ENCODE results near the gene STX16.

The STX16 gene

DNA sequence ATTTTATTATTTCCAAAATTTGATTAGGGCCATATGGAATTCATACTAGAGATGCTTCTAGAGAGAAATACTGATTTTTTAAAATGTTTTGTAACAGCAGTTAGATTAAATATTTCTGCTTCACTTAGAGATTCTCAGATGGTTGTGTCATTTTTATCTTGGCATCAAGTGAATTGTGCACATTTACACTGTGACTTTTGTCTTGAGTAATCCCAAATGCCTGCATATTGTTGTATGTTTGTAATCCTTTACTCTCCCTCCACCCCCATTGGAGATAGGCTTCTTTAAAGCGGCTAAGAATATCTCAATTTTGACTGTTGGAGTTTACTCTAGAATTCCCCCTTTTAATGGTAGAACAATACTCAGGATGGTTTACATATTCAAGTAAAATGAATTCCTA lies 19.0 kb downstream of the STX16 start:
- TF ChIP-seq, protein P1, sequence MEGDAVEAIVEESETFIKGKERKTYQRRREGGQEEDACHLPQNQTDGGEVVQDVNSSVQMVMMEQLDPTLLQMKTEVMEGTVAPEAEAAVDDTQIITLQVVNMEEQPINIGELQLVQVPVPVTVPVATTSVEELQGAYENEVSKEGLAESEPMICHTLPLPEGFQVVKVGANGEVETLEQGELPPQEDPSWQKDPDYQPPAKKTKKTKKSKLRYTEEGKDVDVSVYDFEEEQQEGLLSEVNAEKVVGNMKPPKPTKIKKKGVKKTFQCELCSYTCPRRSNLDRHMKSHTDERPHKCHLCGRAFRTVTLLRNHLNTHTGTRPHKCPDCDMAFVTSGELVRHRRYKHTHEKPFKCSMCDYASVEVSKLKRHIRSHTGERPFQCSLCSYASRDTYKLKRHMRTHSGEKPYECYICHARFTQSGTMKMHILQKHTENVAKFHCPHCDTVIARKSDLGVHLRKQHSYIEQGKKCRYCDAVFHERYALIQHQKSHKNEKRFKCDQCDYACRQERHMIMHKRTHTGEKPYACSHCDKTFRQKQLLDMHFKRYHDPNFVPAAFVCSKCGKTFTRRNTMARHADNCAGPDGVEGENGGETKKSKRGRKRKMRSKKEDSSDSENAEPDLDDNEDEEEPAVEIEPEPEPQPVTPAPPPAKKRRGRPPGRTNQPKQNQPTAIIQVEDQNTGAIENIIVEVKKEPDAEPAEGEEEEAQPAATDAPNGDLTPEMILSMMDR (IDR thresholded peaks at IDR 0.05; ENCODE audit: borderline replicate concordance, insufficient read depth, low read depth, low read length) = no peak
- H3K4me3 ChIP-seq (ENCODE audit: low read depth, low read length) = no peak overlapping the region

DNA sequence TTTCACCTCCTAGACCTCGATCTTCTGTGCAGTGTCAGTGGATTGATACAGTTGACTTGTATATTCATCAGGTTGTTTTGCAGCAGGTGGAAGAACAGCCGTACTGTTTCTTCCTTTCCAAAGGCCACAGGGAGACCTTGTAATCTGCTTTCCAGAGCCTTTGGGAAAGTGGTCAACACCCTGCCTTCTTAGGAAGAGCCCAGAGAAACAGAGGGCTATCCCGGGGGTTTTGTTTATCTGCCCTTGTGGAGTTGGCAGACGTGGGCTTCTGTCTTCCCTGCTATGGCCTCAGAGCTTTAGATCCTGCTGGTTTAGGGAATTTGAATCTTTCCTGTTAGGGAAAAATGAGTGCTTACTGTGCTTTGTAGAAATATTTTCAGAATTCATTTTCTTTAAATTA lies 19.6 kb downstream of the STX16 start:
- H3K4me3 ChIP-seq (ENCODE audit: low read depth, low read length) = no peak overlapping the region

DNA sequence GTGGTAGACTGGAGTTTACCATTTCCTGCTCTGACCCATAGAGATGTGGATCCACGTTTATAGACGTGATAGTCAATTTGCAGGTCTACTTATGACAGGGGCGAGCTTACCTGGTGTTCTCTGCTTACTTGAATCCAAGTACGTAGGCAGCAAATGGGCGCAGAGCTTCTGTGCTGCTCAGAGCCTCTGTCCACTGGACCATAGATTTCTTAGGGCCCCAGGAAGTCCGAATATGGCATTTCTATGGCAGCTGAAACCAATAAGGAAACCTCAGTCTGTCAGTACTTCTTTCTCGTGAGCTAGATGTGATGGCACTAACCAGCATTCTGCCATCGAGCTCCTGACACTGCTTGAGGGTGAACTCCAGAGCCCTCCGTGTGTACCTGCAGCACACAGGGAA lies 22.0 kb downstream of the STX16 start:
- H3K4me3 ChIP-seq (ENCODE audit: low read depth, low read length) = no peak overlapping the region
- TF ChIP-seq, protein P1 (IDR thresholded peaks at IDR 0.05; ENCODE audit: borderline replicate concordance, insufficient read depth, low read depth, low read length) = no peak

More for the DNA sequence above, 19.6 kb downstream of the STX16 start:
- TF ChIP-seq, protein P1 (IDR thresholded peaks at IDR 0.05; ENCODE audit: borderline replicate concordance, insufficient read depth, low read depth, low read length) = no peak

DNA sequence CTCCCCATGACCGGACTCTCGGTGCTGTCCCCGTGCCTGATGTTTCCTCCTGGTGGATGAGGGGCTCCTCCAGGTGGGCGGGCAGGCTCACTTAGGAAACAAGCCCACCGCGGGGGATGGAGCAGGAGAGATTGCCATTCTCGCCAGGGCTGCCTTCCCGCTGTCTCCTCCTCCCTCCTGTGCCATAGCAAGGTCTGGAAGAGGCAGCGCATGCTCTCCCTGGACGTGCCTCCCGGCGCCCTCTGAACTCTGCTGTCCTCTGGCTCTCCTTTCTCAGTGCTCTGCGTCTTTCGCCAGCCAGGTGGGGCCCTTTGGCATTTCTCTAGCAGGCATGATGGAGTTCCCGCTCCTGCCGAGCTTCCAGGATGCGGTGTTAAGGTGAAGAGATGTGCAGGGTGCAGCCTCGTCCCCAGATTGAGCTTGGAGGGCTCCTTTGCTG lies 24.1 kb downstream of the STX16 start:
- H3K4me3 ChIP-seq (ENCODE audit: low read depth, low read length) = no peak overlapping the region
- TF ChIP-seq, protein P1 (IDR thresholded peaks at IDR 0.05; ENCODE audit: borderline replicate concordance, insufficient read depth, low read depth, low read length) = no peak

DNA sequence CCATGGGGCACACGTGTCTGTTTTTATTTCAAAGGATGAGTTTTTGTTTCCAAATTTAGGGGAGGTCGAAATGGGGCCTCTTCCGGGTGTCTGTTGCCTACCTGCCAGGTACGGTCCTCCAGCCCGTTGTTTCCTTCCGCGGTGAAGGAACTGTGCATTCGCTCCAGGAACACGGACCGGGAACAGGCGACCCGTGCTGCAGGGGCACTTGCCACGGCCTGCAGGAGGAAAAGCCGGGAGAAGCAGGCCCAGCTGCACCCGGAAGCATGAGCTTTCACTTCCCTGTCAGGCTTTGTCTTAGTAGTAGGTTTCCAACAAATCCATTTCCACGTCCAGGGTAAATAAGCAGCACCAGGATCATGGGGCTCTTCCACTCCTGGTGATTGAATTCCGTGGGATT lies 24.6 kb downstream of the STX16 start:
- TF ChIP-seq, protein P1 (IDR thresholded peaks at IDR 0.05; ENCODE audit: borderline replicate concordance, insufficient read depth, low read depth, low read length) = no peak
- H3K4me3 ChIP-seq (ENCODE audit: low read depth, low read length) = no peak overlapping the region

DNA sequence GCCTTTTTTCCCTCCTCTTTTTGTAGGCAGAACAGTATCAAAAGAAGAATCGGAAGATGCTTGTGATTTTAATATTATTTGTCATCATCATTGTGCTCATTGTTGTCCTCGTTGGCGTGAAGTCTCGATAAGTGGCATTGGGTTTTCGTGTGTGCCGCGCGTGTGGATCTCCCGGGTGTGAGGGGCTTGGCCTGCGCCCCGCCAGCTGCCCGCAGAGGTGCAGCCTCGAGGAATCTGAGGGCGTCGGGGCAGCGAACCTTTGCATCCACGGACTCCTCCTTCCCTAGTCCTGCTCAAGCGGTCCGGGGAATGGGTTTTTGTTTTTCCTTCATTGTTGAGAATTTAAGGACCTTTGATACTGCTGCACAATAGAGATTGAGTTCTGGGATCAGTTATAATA lies 25.1 kb downstream of the STX16 start:
- H3K4me3 ChIP-seq (ENCODE audit: low read depth, low read length) = no peak overlapping the region
- TF ChIP-seq, protein P1 (IDR thresholded peaks at IDR 0.05; ENCODE audit: borderline replicate concordance, insufficient read depth, low read depth, low read length) = no peak

DNA sequence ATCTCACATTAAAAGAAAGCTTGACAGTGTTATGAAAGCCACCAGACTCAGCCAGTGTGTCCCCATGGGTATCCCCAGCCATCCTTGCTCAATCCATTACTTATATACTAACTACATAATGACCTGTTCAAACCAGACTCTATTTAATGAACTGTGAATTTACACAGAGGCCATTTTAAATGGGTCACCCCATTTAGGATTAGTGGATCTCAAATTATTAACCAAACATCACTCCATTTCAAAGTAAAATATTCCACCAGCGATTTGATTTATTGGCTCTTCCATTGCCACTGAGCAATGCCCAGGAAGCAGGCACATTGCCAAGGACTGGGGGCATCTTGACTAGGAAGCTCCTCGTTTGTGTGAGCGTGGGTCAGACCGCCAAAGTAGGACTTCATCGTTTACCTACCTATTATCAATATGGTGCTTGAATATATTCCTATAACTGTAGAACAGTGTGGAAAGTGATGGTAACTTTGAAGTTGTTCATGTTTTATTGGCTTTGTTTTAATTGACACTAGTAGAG lies 26.1 kb downstream of the STX16 start:
- TF ChIP-seq, protein P1 (IDR thresholded peaks at IDR 0.05; ENCODE audit: borderline replicate concordance, insufficient read depth, low read depth, low read length) = no peak
- H3K4me3 ChIP-seq (ENCODE audit: low read depth, low read length) = no peak overlapping the region

All from GM12875 (cell line).